ENCODE results near the gene YJU2.
"Not testable (repeated sequence)": the region's sequence is repeated elsewhere in the genome, so short reads cannot be mapped to it uniquely, and the experiment has no call there.

YJU2 gene

GRCh38 chr19:4228765-4229178 is 18.1 kb upstream of the YJU2 start:
- no peak for DNase-seq (ENCODE audit: low read depth)

- DNase-seq (ENCODE audit: low read depth): no peak
Measured at GRCh38 chr19:4229179-4229931, 17.5 kb upstream of the YJU2 start, which contains the start of gene EBI3. Gene EBI3, plus strand, starts transcription at chr19:4229523. Its CDS starts 28 bp downstream, at chr19:4229551.

- not testable (repeated sequence) for DNase-seq (ENCODE audit: low read depth)
Measured at GRCh38 chr19:4230237-4230636, 16.6 kb upstream of the YJU2 start.

GRCh38 chr19:4231521-4231920 is 15.4 kb upstream of the YJU2 start:
- DNase-seq (ENCODE audit: low read depth): not testable (repeated sequence)

GRCh38 chr19:4232139-4232538 is 14.7 kb upstream of the YJU2 start:
- DNase-seq (ENCODE audit: low read depth): not testable (repeated sequence)

- DNase-seq (ENCODE audit: low read depth): no peak
Measured at GRCh38 chr19:4232614-4233281, 14.1 kb upstream of the YJU2 start.

- DNase-seq (ENCODE audit: low read depth): peak; percentile 39
Measured at GRCh38 chr19:4233282-4233853, 13.5 kb upstream of the YJU2 start.

GRCh38 chr19:4234142-4234861 is 12.6 kb upstream of the YJU2 start:
- DNase-seq (ENCODE audit: low read depth): no peak

- no peak for DNase-seq (ENCODE audit: low read depth)
Measured at GRCh38 chr19:4234862-4235201, 12.0 kb upstream of the YJU2 start.

GRCh38 chr19:4237510-4237909 is 9.4 kb upstream of the YJU2 start:
- not testable (repeated sequence) for DNase-seq (ENCODE audit: low read depth)

GRCh38 chr19:4238831-4239230 is 8.0 kb upstream of the YJU2 start:
- DNase-seq (ENCODE audit: low read depth): no peak

GRCh38 chr19:4241824-4242430 is 5.0 kb upstream of the YJU2 start:
- no peak for DNase-seq (ENCODE audit: low read depth)

GRCh38 chr19:4245938-4246337 is 942 bp upstream of the YJU2 start:
- not testable (repeated sequence) for DNase-seq (ENCODE audit: low read depth)

GRCh38 chr19:4256563-4256962 is 9.7 kb downstream of the YJU2 start:
- no peak for DNase-seq (ENCODE audit: low read depth)

GRCh38 chr19:4257025-4257424 is 10.1 kb downstream of the YJU2 start:
- DNase-seq (ENCODE audit: low read depth): no peak

GRCh38 chr19:4258181-4258580 is 11.3 kb downstream of the YJU2 start:
- DNase-seq (ENCODE audit: low read depth): no peak

- no peak for DNase-seq (ENCODE audit: low read depth)
Measured at GRCh38 chr19:4260613-4261191, 13.8 kb downstream of the YJU2 start.

GRCh38 chr19:4264812-4265211 is 17.9 kb downstream of the YJU2 start:
- DNase-seq (ENCODE audit: low read depth): no peak

GRCh38 chr19:4266253-4267000 is 19.5 kb downstream of the YJU2 start:
- DNase-seq (ENCODE audit: low read depth): no peak

GRCh38 chr19:4267101-4267900 is 20.4 kb downstream of the YJU2 start:
- peak; percentile 42 for DNase-seq (ENCODE audit: low read depth)
